HG03442 (cell line): ENCODE data around the gene DENND6B.

Experiments used
- ATAC-seq: cut with Tn5 transposase; IDR thresholded peaks from one replicate; pipeline ENCODE4 v1.9.1; 2021; ENCODE audit warnings: mild to moderate bottlenecking, moderate library complexity; ENCODE audit not compliant: unreplicated experiment

The DENND6B gene

GRCh38 chr22:50305393-50305922 lies 21.4 kb downstream of the DENND6B start:
- no peak for ATAC-seq

GRCh38 chr22:50304528-50305392 lies 22.1 kb downstream of the DENND6B start:
- no peak for ATAC-seq

GRCh38 chr22:50303848-50304527 lies 22.8 kb downstream of the DENND6B start:
- ATAC-seq: no peak

- ATAC-seq: no peak
These were observed 23.3 kb downstream of the DENND6B start for GRCh38 chr22:50303515-50303847.

- ATAC-seq: no peak
These were observed 24.2 kb downstream of the DENND6B start for GRCh38 chr22:50302564-50302963.

- no peak for ATAC-seq
These were observed 24.7 kb downstream of the DENND6B start for GRCh38 chr22:50302041-50302541.

- no peak for ATAC-seq
These were observed 25.2 kb downstream of the DENND6B start for GRCh38 chr22:50301581-50301991.

- no peak for ATAC-seq
These were observed 26.1 kb downstream of the DENND6B start for GRCh38 chr22:50300620-50301257.

GRCh38 chr22:50299785-50300619 lies 26.8 kb downstream of the DENND6B start:
- no peak for ATAC-seq

GRCh38 chr22:50298937-50299784 lies 27.7 kb downstream of the DENND6B start:
- no peak for ATAC-seq

- no peak for ATAC-seq
These were observed 28.6 kb downstream of the DENND6B start for GRCh38 chr22:50298266-50298637.

GRCh38 chr22:50297510-50298265 lies 29.1 kb downstream of the DENND6B start:
- ATAC-seq: no peak

GRCh38 chr22:50296658-50297490 lies 29.9 kb downstream of the DENND6B start:
- ATAC-seq: no peak

GRCh38 chr22:50294319-50294656 lies 32.5 kb downstream of the DENND6B start:
- no peak for ATAC-seq

- no peak for ATAC-seq
These were observed 33.1 kb downstream of the DENND6B start for GRCh38 chr22:50293441-50294318.

GRCh38 chr22:50292643-50293440 lies 34.0 kb downstream of the DENND6B start:
- ATAC-seq: no peak
